ENCODE data around the gene RBBP8NL.
"Not testable (repeated sequence)": the region's sequence is repeated elsewhere in the genome, so short reads cannot be mapped to it uniquely, and the experiment has no call there.

GRCh38 chr20:62373631-62374179, 53.6 kb downstream of the RBBP8NL start:
- TF ChIP-seq ETV6 (IDR thresholded peaks at IDR 0.05; ENCODE audit: borderline replicate concordance in 1 of 2, low read depth in 2 of 2, low read length in 1 of 2); ETV6 (CRISPR knock-in tag; IDR thresholded peaks at IDR 0.05; ENCODE audit: borderline replicate concordance); SRF (CRISPR knock-in tag; IDR thresholded peaks at IDR 0.05); SIN3A (IDR thresholded peaks at IDR 0.05; ENCODE audit: borderline replicate concordance in 2 of 2, control insufficient read depth in 1 of 2, low read depth in 2 of 2, low read length in 2 of 2); POLR2AphosphoS5 (IDR thresholded peaks at IDR 0.05; ENCODE audit: control insufficient read depth, insufficient read depth, low read depth, low read length); EGR1 (conservative IDR thresholded peaks at IDR 0.05); CEBPG (CRISPR knock-in tag; IDR thresholded peaks at IDR 0.05); CEBPG (tag; conservative IDR thresholded peaks at IDR 0.05 in 1 of 2, IDR thresholded peaks at IDR 0.05 in 1 of 2); THRB (CRISPR knock-in tag; conservative IDR thresholded peaks at IDR 0.05); TCF3 (CRISPR knock-in tag; IDR thresholded peaks at IDR 0.05); POLR2A (conservative IDR thresholded peaks at IDR 0.05); ZNF274 (IDR thresholded peaks at IDR 0.05; ENCODE audit: borderline replicate concordance, low read depth, low read length): not testable (repeated sequence)

Data from K562 (cell line).